Breast epithelium (tissue), 3 donors: ENCODE measurements around the gene P2RX2.

Experiments
- CTCF ChIP-seq, 3 donors: fragments of 450-650 bp; IDR thresholded peaks; one replicate each; pipeline ENCODE4 v1.5.1; 2016 to 2017; ENCODE audit warnings: antibody characterized with exemption in 3 of 3, mild to moderate bottlenecking in 3 of 3, moderate library complexity in 3 of 3
- POLR2A ChIP-seq: fragments of 450-650 bp; IDR thresholded peaks from one replicate; pipeline ENCODE4 v1.6.1; 2016; ENCODE audit warnings: antibody characterized with exemption, mild to moderate bottlenecking, moderate library complexity
- POLR2AphosphoS5 ChIP-seq, 3 donors: sonication (generic); formaldehyde crosslinking; IDR thresholded peaks; one replicate each; pipeline ENCODE4 v1.6.1; 2017; ENCODE audit warnings: antibody characterized with exemption in 3 of 3

- TF ChIP-seq CTCF (IDR thresholded peaks at IDR 0.05) (no peak), POLR2A (no peak), POLR2AphosphoS5 (IDR thresholded peaks at IDR 0.05) (no peak)
These were observed 41.5 kb downstream of the P2RX2 start for GRCh38 chr12:132660052-132660451.
